Measurements from ENCODE around the gene CEP112.

DNA sequence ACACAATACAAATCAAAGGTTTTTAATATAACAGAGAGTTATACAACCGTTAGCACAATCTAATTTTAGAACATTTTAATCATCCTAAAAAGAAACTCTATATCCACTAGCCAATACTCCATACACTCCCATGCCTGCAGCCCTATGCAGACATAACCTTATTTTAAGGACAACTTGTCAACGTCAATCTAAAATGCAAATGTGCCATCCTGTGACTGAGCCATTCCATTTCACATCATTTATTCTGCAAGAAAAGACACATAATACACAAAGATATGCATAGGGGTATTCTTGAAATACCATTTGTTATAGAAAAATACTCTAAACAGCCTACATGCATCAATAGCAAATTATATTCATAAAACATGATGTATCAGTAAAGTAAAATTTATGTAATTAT lies 106.7 kb downstream of the CEP112 start:
- TF ChIP-seq YY1 (IDR thresholded peaks at IDR 0.05; ENCODE audit: insufficient read depth, insufficient replicate concordance, low read depth, low read length) (no peak), RXRA (CRISPR knock-in tag; IDR thresholded peaks at IDR 0.05) (no peak), ZNF264 (CRISPR knock-in tag; IDR thresholded peaks at IDR 0.05) (no peak), SMARCE1 (IDR thresholded peaks at IDR 0.05; ENCODE audit: borderline replicate concordance) (no peak), GABPA (IDR thresholded peaks at IDR 0.05; ENCODE audit: low read depth, low read length) (no peak), GABPA (CRISPR knock-in tag; IDR thresholded peaks at IDR 0.05; ENCODE audit: low read depth) (no peak), ZNF784 (CRISPR knock-in tag; IDR thresholded peaks at IDR 0.05; ENCODE audit: borderline replicate concordance) (no peak), BCLAF1 (IDR thresholded peaks at IDR 0.05) (no peak)

Measured in HepG2 (cell line).